ENCODE measurements around the gene MRPL12. TPM values are rescaled to one million over a fixed set of nuclear protein-coding genes. Genes with fewer than 3 reads are reported as not detected.
A peak's percentile ranks its signal among the peaks of the same experiment; 100 is the strongest.

The MRPL12 gene
- total and polyA plus RNA-seq, 9 of the 15 experiments (the other 6 are each of a cell fraction or from before 2014, with no cell fraction given), result 0.94 to 338 (median 100) TPM

DNA sequence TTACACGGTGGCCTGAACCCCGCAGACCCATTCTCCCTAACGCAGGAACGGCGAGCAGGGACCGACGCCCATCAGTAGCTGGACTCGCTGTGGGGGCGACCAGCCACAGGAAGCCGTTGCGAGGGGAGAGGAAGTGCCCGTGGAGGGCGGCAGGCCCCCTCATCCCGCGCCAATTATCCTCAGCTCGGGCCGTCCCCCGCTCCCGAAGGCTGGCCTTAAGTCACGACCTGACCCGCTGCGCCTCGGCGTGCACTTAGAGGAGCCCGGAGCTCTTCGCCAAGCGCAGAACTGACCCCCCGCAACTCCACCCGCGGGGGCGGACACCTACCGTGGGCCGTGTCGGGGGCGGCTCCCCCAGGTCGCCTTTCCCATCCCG is 20.0 kb upstream of the MRPL12 start (continued):
- no peak for TF ChIP-seq SRSF9 (IDR thresholded peaks at IDR 0.05; ENCODE audit: borderline replicate concordance, low read depth, low read length)
- TF ChIP-seq ZC3H11A (IDR thresholded peaks at IDR 0.05; ENCODE audit: low read depth, low read length), result no peak
- no peak for TF ChIP-seq C11orf30 (IDR thresholded peaks at IDR 0.05; ENCODE audit: low read depth)
- peak; percentile 87; the same call in 1 of the 2 replicates for TF ChIP-seq FOXK1 (CRISPR knock-in tag; IDR thresholded peaks at IDR 0.05; ENCODE audit: borderline replicate concordance)
- TF ChIP-seq NFRKB (IDR thresholded peaks at IDR 0.05; ENCODE audit: low read depth), result no peak
- peak; percentile 43 for TF ChIP-seq RBBP5 (IDR thresholded peaks at IDR 0.05; ENCODE audit: borderline replicate concordance, insufficient read depth, low read length, poor library complexity, severe bottlenecking)
- TF ChIP-seq, protein P1, sequence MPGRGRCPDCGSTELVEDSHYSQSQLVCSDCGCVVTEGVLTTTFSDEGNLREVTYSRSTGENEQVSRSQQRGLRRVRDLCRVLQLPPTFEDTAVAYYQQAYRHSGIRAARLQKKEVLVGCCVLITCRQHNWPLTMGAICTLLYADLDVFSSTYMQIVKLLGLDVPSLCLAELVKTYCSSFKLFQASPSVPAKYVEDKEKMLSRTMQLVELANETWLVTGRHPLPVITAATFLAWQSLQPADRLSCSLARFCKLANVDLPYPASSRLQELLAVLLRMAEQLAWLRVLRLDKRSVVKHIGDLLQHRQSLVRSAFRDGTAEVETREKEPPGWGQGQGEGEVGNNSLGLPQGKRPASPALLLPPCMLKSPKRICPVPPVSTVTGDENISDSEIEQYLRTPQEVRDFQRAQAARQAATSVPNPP (IDR thresholded peaks at IDR 0.05; ENCODE audit: borderline replicate concordance, insufficient read depth, insufficient read length), result no peak
- TF ChIP-seq TSC22D4 (tag; IDR thresholded peaks at IDR 0.05), result no peak
- TF ChIP-seq ZNF354B (CRISPR knock-in tag; IDR thresholded peaks at IDR 0.05), result no peak
- TF ChIP-seq, protein P2, sequence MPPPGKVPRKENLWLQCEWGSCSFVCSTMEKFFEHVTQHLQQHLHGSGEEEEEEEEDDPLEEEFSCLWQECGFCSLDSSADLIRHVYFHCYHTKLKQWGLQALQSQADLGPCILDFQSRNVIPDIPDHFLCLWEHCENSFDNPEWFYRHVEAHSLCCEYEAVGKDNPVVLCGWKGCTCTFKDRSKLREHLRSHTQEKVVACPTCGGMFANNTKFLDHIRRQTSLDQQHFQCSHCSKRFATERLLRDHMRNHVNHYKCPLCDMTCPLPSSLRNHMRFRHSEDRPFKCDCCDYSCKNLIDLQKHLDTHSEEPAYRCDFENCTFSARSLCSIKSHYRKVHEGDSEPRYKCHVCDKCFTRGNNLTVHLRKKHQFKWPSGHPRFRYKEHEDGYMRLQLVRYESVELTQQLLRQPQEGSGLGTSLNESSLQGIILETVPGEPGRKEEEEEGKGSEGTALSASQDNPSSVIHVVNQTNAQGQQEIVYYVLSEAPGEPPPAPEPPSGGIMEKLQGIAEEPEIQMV (tag; conservative IDR thresholded peaks at IDR 0.05; ENCODE audit: low read depth), result no peak
- TF ChIP-seq, protein P3, sequence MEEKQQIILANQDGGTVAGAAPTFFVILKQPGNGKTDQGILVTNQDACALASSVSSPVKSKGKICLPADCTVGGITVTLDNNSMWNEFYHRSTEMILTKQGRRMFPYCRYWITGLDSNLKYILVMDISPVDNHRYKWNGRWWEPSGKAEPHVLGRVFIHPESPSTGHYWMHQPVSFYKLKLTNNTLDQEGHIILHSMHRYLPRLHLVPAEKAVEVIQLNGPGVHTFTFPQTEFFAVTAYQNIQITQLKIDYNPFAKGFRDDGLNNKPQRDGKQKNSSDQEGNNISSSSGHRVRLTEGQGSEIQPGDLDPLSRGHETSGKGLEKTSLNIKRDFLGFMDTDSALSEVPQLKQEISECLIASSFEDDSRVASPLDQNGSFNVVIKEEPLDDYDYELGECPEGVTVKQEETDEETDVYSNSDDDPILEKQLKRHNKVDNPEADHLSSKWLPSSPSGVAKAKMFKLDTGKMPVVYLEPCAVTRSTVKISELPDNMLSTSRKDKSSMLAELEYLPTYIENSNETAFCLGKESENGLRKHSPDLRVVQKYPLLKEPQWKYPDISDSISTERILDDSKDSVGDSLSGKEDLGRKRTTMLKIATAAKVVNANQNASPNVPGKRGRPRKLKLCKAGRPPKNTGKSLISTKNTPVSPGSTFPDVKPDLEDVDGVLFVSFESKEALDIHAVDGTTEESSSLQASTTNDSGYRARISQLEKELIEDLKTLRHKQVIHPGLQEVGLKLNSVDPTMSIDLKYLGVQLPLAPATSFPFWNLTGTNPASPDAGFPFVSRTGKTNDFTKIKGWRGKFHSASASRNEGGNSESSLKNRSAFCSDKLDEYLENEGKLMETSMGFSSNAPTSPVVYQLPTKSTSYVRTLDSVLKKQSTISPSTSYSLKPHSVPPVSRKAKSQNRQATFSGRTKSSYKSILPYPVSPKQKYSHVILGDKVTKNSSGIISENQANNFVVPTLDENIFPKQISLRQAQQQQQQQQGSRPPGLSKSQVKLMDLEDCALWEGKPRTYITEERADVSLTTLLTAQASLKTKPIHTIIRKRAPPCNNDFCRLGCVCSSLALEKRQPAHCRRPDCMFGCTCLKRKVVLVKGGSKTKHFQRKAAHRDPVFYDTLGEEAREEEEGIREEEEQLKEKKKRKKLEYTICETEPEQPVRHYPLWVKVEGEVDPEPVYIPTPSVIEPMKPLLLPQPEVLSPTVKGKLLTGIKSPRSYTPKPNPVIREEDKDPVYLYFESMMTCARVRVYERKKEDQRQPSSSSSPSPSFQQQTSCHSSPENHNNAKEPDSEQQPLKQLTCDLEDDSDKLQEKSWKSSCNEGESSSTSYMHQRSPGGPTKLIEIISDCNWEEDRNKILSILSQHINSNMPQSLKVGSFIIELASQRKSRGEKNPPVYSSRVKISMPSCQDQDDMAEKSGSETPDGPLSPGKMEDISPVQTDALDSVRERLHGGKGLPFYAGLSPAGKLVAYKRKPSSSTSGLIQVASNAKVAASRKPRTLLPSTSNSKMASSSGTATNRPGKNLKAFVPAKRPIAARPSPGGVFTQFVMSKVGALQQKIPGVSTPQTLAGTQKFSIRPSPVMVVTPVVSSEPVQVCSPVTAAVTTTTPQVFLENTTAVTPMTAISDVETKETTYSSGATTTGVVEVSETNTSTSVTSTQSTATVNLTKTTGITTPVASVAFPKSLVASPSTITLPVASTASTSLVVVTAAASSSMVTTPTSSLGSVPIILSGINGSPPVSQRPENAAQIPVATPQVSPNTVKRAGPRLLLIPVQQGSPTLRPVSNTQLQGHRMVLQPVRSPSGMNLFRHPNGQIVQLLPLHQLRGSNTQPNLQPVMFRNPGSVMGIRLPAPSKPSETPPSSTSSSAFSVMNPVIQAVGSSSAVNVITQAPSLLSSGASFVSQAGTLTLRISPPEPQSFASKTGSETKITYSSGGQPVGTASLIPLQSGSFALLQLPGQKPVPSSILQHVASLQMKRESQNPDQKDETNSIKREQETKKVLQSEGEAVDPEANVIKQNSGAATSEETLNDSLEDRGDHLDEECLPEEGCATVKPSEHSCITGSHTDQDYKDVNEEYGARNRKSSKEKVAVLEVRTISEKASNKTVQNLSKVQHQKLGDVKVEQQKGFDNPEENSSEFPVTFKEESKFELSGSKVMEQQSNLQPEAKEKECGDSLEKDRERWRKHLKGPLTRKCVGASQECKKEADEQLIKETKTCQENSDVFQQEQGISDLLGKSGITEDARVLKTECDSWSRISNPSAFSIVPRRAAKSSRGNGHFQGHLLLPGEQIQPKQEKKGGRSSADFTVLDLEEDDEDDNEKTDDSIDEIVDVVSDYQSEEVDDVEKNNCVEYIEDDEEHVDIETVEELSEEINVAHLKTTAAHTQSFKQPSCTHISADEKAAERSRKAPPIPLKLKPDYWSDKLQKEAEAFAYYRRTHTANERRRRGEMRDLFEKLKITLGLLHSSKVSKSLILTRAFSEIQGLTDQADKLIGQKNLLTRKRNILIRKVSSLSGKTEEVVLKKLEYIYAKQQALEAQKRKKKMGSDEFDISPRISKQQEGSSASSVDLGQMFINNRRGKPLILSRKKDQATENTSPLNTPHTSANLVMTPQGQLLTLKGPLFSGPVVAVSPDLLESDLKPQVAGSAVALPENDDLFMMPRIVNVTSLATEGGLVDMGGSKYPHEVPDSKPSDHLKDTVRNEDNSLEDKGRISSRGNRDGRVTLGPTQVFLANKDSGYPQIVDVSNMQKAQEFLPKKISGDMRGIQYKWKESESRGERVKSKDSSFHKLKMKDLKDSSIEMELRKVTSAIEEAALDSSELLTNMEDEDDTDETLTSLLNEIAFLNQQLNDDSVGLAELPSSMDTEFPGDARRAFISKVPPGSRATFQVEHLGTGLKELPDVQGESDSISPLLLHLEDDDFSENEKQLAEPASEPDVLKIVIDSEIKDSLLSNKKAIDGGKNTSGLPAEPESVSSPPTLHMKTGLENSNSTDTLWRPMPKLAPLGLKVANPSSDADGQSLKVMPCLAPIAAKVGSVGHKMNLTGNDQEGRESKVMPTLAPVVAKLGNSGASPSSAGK (IDR thresholded peaks at IDR 0.05), result no peak
- TF ChIP-seq PYGO2 (tag; IDR thresholded peaks at IDR 0.05), result no peak
- no peak for TF ChIP-seq BRCA1 (IDR thresholded peaks at IDR 0.05)
- no peak for TF ChIP-seq BRCA1 (CRISPR knock-in tag; IDR thresholded peaks at IDR 0.05)
- TF ChIP-seq GTF2A2 (tag; IDR thresholded peaks at IDR 0.05), result no peak
- 0 out of 2 replicates have a peak, but pooled peaks have one; percentile 12 for TF ChIP-seq PML (IDR thresholded peaks at IDR 0.05; ENCODE audit: low read length)
